Measurements from ENCODE around the gene MAST3.

Gene MAST3

GRCh38 chr19:18160493-18160970 is 63.0 kb downstream of the MAST3 start:
- DNase-seq (ENCODE audit: low spot score), result no peak

- DNase-seq (ENCODE audit: low spot score), result peak; percentile 93
These were observed 63.5 kb downstream of the MAST3 start for GRCh38 chr19:18160971-18161635.

- DNase-seq (ENCODE audit: low spot score), result no peak
These were observed 64.0 kb downstream of the MAST3 start for GRCh38 chr19:18161636-18162002.

- DNase-seq (ENCODE audit: low spot score), result no peak
These were observed 66.5 kb downstream of the MAST3 start for GRCh38 chr19:18164072-18164471.

GRCh38 chr19:18165794-18166544 is 68.4 kb downstream of the MAST3 start:
- no peak for DNase-seq (ENCODE audit: low spot score)

- no peak for DNase-seq (ENCODE audit: low spot score)
These were observed 69.4 kb downstream of the MAST3 start for GRCh38 chr19:18167011-18167410.

GRCh38 chr19:18167975-18168645 is 70.5 kb downstream of the MAST3 start:
- DNase-seq (ENCODE audit: low spot score), result peak; percentile 85

GRCh38 chr19:18168673-18169381 is 71.2 kb downstream of the MAST3 start:
- no peak for DNase-seq (ENCODE audit: low spot score)

- DNase-seq (ENCODE audit: low spot score), result no peak
These were observed 73.2 kb downstream of the MAST3 start for GRCh38 chr19:18170714-18171255.

- DNase-seq (ENCODE audit: low spot score), result no peak
These were observed 74.2 kb downstream of the MAST3 start for GRCh38 chr19:18171605-18172327.

GRCh38 chr19:18172331-18173053 is 74.9 kb downstream of the MAST3 start:
- DNase-seq (ENCODE audit: low spot score), result no peak

GRCh38 chr19:18173054-18173571 is 75.5 kb downstream of the MAST3 start:
- DNase-seq (ENCODE audit: low spot score), result peak; percentile 50

GRCh38 chr19:18173572-18174288 is 76.2 kb downstream of the MAST3 start, which contains the start of gene IFI30:
Gene IFI30 (plus strand): TSS chr19:18173813. CDS start chr19:18173842, 29 bp downstream.
- peak; percentile 78 for DNase-seq (ENCODE audit: low spot score)

- DNase-seq (ENCODE audit: low spot score), result no peak
These were observed 77.4 kb downstream of the MAST3 start for GRCh38 chr19:18174983-18175382.

GRCh38 chr19:18176367-18177310 is 79.1 kb downstream of the MAST3 start:
- no peak for DNase-seq (ENCODE audit: low spot score)

GRCh38 chr19:18179957-18180356 is 82.4 kb downstream of the MAST3 start:
- no peak for DNase-seq (ENCODE audit: low spot score)

GRCh38 chr19:18183529-18183928 is 86.0 kb downstream of the MAST3 start:
- no peak for DNase-seq (ENCODE audit: low spot score)

- DNase-seq (ENCODE audit: low spot score), result no peak
These were observed 88.0 kb downstream of the MAST3 start for GRCh38 chr19:18185538-18185937.
